NCI-H1092 (cell line): ENCODE measurements around the gene BMP7.

Experiments
- DNase-seq: peaks from one replicate; lab custom pipeline; 2025; lab: John Stamatoyannopoulos, UW

Gene BMP7

GRCh38 chr20:57189713-57190112 lies 76.7 kb downstream of the BMP7 start:
- no peak for DNase-seq

- DNase-seq = no peak
Observed at GRCh38 chr20:57188576-57189079, 77.8 kb downstream of the BMP7 start.

GRCh38 chr20:57188056-57188455 lies 78.4 kb downstream of the BMP7 start:
- DNase-seq = no peak

DNA sequence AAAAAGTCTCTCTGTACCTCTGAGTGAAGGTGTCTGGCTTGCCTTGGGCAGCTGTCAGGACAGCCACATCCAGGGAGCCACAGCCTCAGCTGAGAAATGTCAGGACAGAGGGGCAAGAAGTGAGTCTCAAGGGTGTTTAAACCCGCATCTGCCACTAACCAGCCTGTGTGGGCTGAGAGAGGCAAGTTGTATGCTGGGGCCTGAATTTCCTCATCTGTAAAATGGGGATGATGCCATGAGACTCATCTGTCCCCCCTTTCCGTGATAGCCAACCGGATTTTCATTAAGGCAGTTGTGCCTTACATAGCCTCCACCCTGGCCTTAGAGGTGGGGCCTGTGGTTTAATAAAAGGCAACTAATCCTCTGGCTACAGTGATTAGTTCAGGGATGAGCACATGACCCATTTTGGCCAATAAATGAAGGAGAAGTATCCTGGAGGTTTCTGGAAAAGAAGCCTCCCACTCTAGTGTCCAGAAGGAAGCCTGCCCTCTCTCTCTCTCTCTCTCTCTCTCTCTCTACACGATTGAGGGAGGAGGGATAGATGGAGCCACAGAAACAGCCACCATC lies 79.3 kb downstream of the BMP7 start:
- DNase-seq = no peak

- DNase-seq = no peak
Observed at GRCh38 chr20:57186192-57186591, 80.2 kb downstream of the BMP7 start.

DNA sequence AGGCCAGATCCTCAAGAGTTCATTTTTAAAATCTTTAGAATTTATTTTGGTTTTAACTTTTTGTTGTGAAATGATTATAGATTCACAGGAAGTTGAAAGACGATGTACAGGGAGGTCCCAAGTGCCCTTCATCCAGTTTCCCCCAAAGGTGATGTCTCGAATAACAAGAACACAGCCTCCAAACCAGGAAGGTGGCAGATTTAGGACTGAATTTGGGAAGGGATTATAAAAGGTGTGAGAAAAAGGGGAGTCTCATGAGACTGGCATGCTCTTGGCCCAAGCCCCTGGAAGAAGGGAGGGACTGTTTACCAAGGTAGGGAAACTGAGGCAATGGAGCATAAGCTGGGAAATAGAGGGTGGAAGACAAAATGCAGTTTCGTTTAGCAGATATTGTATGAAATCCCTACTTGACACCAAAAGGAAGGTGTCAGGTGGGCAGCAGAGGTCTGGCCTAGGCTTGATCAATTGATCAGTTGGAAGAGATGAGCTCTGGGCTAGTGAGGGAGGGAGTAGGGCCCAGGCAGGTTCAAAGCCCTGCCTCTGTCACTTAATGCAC lies 81.2 kb downstream of the BMP7 start:
- no peak for DNase-seq

DNA sequence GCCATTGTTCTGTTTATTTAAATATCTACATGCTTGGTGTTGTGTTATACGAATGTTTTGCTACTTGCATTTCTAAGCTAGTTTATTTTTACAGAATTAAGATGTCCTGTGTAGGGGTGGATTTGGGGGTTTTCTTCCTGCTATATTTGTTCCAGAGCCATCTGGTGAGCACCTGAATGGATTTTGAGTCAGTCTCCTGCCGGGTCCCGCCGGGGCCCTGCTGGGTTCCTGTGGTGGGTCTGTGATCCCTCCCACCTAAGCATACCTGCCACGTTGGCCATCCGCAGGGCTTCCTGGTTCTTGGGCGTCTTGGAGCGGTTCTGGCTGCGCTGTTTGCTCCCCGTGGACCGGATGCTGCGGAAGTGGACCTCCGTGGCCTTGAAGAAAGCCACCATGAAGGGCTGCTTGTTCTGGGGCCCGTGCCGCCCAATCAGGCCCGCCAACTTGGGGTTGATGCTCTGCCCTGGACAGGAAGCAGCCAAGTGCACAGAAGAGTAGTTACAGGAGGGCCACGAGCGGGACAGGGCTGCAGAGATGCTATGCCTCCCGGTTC lies 82.9 kb downstream of the BMP7 start:
- DNase-seq = no peak

DNA sequence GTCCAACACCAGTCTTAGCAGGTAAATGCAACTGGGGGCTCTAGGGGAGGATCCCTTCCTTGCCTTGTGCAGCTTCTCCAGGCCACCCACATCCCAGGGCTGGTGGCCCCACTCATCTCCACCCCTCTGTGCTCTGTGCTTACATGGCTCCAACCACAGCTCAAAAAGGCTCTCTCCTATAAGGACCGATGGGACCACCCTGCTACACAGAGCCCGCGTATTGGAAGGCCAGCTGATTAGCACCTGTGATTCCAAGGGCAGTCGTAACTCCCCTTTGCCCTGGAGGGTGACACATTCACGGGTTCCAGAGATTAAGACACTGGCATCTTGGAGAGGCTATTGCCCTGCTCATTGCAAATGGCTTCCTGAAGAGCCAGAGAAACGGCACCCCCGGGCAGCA lies 84.8 kb downstream of the BMP7 start:
- no peak for DNase-seq

GRCh38 chr20:57180954-57181353 lies 85.5 kb downstream of the BMP7 start:
- no peak for DNase-seq

DNA sequence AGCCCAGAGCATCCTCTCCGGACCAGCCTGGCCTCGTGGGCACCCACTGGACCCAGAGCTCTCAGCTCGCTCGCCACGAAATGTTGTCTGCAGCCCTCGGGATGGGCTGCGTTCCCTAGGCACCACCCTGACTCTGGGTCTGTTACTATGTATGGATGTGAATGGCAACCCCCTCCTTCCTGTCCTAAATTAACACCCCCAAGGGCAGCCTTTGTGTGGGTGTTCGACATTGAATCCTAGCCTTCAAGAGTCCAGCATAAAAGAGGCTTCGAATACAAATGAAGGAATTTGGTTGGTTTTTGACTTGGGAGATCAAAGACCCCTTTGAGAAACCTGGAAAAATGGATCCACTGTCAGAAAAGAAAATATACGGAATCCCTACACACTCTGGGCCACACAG lies 86.1 kb downstream of the BMP7 start:
- DNase-seq = no peak

GRCh38 chr20:57179265-57179664 lies 87.2 kb downstream of the BMP7 start:
- DNase-seq = no peak

DNA sequence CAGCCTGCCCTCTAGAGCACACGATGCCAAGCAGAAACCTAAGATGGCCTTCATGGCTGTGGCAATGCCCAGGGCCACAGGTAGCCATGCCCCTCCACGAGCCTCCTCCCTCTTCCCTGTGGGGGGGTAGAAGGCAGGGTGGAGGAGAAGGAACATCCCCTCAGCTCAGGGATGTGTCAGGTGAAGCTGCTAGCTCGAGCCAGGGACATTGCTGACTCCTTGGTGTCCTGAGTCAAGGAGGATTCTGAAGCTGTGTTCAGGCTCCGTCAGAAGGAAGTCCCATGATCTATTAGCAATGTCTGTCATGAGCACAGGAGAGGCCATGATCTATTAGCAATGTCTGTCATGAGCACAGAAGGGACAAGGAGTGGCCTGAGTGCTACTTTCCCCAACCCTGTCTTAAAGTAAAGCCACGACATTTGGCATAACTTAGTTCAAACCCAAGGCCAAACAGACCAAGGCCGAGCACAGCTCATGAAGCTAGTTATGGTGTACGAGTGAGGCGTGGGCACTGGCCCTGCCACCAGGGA lies 87.8 kb downstream of the BMP7 start:
- DNase-seq = no peak

GRCh38 chr20:57177636-57178280 lies 88.7 kb downstream of the BMP7 start:
- no peak for DNase-seq

DNA sequence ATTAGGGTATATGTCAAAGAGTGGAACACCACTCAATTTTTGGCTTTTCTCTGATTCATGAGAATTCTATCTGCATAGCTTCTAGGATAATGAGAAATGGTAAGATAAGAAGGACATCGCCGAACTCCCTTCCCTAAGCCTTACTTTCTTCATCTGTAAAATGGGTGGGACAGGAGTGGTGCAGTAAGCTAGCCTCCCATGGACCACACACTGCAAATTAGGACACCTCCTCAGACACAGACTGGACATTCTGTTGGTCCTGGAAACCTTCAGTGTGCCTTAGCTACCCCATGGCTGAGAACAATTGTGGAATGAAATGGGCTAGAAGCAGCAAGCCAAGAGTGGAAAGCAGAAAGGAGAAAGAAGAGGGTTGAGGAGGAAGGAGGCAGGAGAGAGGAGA lies 89.6 kb downstream of the BMP7 start:
- no peak for DNase-seq

DNA sequence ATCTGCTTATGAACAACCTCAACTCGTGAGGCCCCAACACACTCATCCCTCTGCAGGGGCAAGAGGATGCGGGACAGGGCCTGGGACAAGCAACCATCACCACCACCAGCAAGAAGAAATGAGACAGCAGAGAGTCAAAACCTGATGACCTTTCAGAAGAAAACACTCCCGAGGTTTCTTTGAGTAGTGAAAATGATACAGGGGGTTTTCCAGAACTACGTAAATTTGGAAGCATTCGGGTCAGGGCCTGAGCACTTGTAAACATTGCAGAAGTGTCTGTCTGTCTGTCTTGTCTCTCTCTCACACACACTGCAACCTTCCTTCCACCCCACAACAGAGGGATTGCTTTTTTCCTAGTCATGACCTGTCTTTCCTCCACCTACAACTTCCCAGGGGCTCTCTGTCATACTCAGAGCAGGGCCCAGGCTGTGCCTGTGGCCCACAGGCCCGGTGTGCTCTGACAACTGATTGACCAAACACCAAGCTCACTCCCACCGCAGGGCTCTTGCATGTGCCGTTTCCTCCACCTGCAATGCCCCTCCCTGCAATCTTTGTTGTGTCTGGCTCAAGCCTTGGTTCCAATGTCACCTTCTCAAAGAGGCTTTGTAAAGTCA lies 90.9 kb downstream of the BMP7 start:
- no peak for DNase-seq

GRCh38 chr20:57174737-57175136 lies 91.7 kb downstream of the BMP7 start:
- DNase-seq = no peak

- no peak for DNase-seq
Observed at GRCh38 chr20:57173986-57174385, 92.5 kb downstream of the BMP7 start.

DNA sequence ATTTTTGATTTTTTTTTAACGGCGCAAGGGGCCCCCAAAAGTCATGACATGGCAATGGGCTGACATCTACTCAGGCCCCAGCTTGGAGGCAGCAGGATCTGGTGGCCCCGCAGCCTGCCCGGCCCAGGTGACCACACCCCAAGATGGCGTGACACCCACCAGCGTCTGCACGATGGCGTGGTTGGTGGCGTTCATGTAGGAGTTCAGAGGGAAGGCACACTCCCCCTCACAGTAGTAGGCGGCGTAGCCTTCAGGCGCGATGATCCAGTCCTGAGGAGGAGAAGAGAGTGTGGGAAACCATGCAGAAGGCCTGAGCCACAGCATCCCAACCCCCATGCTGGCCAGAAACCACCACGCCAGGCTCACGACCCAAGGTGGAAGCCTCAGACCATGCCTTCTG lies 93.4 kb downstream of the BMP7 start:
- no peak for DNase-seq

DNA sequence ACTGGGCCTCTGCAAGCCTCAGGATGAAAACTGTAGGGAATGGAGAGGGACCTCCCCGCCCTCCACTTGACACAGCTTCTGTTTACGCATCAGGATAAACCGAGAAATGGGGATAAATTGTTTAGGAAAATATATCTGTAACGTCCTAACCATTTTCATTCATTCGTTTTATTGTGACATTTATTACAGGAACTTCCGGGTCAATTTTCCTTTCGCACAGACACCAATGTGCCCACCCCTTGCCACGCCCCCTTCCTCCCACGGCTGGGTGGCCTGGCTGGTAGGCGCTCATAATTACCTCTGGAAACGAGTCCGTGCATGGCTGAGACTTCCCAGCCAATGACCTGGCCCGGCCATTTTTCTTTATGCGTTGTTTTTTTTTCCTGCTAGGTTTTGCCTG lies 96.1 kb downstream of the BMP7 start:
- no peak for DNase-seq

DNA sequence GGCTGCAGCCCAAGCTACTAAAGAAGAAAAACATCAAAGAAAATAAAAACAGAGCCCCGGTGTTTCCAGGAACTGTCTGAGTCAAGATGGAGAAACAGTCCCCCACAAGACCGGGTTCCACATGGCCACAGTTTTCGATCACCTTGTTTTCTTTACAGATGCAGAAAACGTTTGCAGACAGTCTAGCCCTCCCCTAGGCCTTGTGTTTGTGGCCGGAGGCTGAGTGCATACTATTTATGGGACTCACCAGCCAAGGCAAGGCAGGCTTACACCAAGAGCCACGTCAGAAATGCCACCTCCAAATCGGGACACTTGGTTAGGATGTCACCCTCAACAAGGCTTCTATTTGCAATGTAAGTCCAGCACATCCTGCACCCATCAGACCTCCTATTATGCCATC lies 97.3 kb downstream of the BMP7 start:
- no peak for DNase-seq

DNA sequence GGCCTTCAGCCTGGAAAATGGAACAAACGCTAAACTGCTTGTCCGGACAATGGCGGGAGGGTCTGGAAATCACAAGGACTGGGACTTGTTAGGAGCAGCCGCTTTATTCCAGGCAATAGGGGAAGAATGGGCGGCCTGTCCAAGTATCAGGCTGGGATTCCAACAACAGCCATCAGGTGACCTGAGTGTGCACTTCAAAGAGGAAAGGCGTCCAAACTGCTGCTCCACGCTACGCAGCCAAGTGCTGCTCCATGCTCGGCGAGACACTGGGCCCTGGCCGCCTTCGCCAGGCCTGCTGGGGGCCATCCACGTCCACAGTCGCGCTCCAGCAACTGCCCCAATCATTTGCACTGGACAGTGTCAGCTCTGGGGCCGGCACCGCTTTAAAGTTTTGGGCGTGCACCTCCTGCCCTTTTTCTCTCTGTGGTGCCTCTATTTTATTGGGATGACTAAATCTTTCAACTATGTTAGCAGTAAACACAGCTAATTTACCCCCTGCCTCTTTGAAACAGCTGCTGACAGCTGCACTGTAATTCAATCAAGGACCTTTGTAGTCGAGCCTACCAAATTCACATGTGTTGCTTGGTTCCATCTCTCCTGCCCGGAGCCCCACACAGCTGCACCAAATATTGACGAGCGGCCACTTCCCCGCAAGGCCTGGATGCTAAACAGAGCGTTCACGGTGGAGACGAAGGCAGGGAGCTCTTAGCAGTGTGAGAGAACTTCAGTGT lies 98.3 kb downstream of the BMP7 start:
- no peak for DNase-seq

DNA sequence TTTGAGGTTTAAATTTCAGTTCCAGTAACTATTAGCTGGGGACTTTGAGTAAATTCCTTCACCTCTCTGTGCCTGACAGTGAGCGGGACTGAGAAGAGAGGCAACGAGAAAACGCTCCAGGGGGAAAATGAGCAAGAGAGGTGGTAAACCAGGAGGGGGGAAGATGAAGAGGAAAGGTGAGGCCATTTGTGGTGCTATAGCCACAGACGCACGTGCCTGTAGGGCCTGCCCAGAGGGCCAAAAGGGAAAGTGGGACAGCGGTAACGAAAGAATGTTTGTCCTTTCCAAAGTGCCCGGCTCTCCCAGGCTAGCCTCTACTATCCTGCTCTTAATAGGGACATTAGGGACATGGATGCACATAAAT lies 99.2 kb downstream of the BMP7 start:
- no peak for DNase-seq
